T-helper 2 cell treated with Interferon-gamma antibody and Interleukin-4, amounts not matched to agents 5 μg/mL and 100 μg/mL, for 36 hours (primary cell): ENCODE results near the gene TPPP3.

Source experiments
- DNase-seq: peaks from one replicate; pipeline ENCODE4 v3.0.0; 2021; ENCODE audit warnings: low spot score
- H3K27ac Mint-ChIP-seq: one replicate; pipeline ENCODE4 v1.8.0; 2021; ENCODE audit warnings: mild to moderate bottlenecking, mixed read lengths
- H3K27me3 Mint-ChIP-seq: one replicate; pipeline ENCODE4 v1.8.0; 2021; ENCODE audit warnings: low read depth, mixed read lengths
- H3K36me3 Mint-ChIP-seq: one replicate; pipeline ENCODE4 v1.8.0; 2021; ENCODE audit warnings: low read depth, mixed read lengths
- H3K4me1 Mint-ChIP-seq: one replicate; pipeline ENCODE4 v1.8.0; 2021; ENCODE audit warnings: low read depth, mixed read lengths
- H3K4me3 Mint-ChIP-seq: one replicate; pipeline ENCODE4 v1.8.0; 2022; ENCODE audit warnings: mild to moderate bottlenecking, moderate library complexity, mixed read lengths
- H3K9me3 Mint-ChIP-seq: one replicate; pipeline ENCODE4 v1.8.0; 2021; ENCODE audit warnings: mixed read lengths

Gene TPPP3

DNA sequence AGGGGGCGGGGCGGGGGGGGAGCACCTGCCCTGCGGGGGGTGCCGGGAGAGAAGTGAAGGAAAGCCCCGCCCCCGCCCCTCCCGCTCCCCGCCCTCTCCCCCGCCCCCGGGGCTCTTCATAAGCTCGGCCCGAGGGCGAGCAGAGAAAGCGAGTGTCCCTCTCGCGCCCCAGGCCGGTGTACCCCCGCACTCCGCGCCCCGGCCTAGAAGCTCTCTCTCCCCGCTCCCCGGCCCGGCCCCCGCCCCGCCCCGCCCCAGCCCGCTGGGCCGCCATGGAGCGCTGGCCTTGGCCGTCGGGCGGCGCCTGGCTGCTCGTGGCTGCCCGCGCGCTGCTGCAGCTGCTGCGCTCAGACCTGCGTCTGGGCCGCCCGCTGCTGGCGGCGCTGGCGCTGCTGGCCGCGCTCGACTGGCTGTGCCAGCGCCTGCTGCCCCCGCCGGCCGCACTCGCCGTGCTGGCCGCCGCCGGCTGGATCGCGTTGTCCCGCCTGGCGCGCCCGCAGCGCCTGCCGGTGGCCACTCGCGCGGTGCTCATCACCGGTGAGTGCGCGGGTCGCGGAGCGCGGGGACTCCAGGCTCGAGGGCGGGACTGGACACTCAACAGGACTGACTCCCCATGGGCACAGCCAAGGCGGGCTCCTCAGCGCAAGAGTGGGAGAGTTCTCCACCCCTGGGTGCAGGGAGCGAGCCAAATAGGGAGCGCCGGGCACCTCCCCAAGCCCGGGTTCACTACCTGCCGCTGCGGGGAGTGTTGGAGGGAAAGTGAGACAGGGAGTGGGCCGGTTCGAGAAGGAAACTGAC, 37.9 kb upstream of the TPPP3 start, which contains the start of gene HSD11B2:
HSD11B2 (plus strand) TSS at position 145 of the 798 bp plus-strand sequence; CDS start at position 273, 128 bp downstream.
- peak; percentile 30 for DNase-seq
- Mint-ChIP-seq H3K4me1 (peaks cover 5% of the 10 kb centered on the region), H3K36me3 (no peaks in the 10 kb centered on the region), H3K4me3 (peak within 1 kb of the TSS; percentile 81), H3K27me3 (peaks cover 47% of the 10 kb centered on the region), H3K9me3 (no peaks in the 10 kb centered on the region), H3K27ac (no peak within 1 kb of the TSS)

DNA sequence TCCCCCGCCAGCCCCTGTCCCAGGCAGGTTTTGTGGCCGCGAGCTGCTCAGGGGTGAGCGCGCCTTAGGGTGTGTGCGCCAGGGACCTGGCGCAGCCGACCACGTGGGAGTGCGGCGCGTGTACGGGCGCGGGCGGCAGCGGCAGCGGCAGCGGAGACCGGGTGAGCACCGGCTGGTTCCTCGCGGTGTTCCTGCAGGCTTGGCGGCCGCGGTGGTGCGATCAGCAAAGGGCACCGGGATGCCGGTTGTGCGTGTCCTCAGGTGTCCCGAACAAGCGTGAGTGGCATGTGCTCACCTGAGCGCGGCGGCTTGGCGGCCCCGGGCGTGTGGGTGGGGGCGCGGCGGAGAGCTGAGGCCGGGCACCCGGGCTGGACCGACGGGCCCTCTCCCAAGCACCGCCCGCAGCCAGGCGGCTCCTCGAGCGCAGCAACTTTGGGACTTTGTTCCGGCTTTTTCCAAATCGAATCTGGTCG, 37.2 kb upstream of the TPPP3 start:
- Mint-ChIP-seq H3K27me3 (peaks cover 47% of the 10 kb centered on the region), H3K27ac (no peak overlapping the region), H3K4me3 (peak overlapping the region; percentile 81), H3K36me3 (no peaks in the 10 kb centered on the region), H3K9me3 (no peaks in the 10 kb centered on the region), H3K4me1 (peaks cover 5% of the 10 kb centered on the region)
- peak; percentile 16 for DNase-seq

DNA sequence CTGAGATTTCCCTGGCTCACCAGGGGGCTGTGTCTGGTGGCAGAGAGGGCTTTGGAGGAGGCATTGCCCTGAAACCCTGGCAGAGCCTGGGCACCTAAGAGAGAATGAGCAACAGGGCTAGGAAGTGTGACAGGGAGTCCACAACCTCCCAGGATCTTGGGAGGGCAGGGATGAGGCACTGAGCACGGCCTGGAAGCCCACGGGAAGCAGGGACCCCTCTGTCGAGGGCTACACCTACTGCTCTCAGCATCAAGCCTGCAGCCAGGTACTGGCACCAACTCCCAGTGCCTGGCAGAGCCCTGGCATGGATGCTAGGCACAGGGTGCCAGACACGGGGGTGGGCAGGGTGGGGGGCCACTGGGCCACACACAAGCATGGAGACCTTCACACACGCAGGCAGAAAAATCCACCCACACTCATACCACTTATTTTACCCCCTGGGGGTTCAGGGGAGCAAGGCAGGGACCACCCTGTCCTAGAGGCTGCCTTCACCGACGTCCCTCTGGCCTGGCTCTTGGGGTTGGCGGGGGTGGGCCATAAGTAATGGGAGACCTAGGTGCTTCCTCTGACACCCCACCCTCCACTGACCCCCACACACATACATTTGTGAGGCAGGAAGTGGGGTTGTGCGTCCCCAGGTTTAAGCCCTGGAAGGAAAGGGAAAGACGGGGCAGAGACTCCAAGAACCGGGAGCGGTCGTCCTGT, 36.7 kb upstream of the TPPP3 start:
- H3K27ac Mint-ChIP-seq: no peak overlapping the region
- H3K36me3 Mint-ChIP-seq: no peaks in the 10 kb centered on the region
- H3K9me3 Mint-ChIP-seq: no peaks in the 10 kb centered on the region
- H3K4me3 Mint-ChIP-seq: peak overlapping the region; percentile 81
- no peak for DNase-seq
- H3K4me1 Mint-ChIP-seq: peaks cover 5% of the 10 kb centered on the region
- peaks cover 47% of the 10 kb centered on the region for H3K27me3 Mint-ChIP-seq

DNA sequence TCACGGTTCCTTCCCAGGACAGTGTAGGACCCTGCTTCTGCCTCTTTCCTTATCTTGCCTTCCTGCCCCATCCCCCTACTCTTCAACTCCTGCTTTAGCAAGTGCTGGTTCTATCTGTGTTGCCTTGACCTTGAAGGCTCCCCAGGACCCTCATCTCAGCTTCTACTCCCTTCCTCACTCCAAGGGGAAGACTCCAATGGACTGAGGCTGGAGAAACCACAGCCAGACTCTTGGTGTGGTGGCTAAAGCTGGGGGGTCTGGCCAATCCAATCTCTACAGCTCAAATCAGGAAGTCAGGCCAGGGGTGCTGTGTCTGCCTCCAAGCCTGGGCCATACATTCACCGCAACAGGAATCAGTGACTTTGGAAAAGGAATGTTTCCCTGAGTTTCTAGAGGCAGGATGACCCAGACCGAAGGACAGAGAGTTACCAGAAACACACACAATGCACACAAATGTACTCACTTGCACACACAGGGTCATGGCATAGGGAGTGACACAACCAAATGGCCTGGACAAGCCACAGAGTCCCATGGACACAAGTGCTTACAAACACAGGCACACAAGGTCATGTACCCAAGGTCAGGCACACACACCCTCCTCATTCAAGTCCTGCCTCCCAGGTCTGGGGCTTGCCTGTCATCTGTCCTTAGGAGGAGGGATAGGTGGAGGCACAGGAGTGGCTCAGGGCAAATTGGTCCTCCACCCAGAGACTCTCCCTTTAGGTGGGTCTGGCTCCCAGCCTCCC, 35.9 kb upstream of the TPPP3 start:
- Mint-ChIP-seq H3K36me3 (no peaks in the 10 kb centered on the region), H3K27ac (no peak overlapping the region), H3K27me3 (peaks cover 47% of the 10 kb centered on the region), H3K9me3 (no peaks in the 10 kb centered on the region), H3K4me1 (peaks cover 5% of the 10 kb centered on the region), H3K4me3 (peak overlapping the region; percentile 54)
- DNase-seq: no peak

DNA sequence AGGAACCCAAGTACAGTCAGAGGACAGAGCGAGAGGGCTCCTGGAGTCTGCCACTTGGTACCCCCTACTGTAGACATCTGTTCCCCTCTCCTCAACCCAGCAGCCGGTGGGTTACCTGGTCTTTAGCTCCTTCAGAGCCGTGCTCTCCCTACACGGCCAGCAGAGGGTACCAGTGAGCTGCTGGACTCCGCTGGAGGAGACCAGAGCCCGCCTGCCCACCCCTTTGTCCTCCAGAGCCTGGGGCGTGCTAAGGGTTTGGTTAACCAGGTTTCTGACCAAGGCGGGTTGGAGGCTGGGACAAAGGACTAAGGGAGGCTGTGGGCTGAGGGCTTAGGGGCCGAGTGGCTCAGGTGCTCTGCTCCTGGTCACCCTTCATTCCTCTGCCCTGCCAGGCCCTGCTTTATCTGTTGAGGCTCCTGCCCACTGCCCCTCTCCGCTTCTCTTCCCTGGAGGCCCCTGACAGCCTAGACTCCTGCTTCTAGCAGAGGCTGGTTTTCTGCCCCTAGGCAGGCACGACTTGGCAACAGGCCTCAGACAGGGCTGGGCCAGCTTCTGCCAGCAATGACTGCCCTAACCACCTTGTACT, 34.9 kb upstream of the TPPP3 start:
- DNase-seq: peak; percentile 53
- H3K4me3 Mint-ChIP-seq: no peak overlapping the region
- H3K4me1 Mint-ChIP-seq: peaks cover 5% of the 10 kb centered on the region
- H3K27me3 Mint-ChIP-seq: peaks cover 49% of the 10 kb centered on the region
- no peak overlapping the region for H3K27ac Mint-ChIP-seq
- no peaks in the 10 kb centered on the region for H3K36me3 Mint-ChIP-seq
- no peaks in the 10 kb centered on the region for H3K9me3 Mint-ChIP-seq

DNA sequence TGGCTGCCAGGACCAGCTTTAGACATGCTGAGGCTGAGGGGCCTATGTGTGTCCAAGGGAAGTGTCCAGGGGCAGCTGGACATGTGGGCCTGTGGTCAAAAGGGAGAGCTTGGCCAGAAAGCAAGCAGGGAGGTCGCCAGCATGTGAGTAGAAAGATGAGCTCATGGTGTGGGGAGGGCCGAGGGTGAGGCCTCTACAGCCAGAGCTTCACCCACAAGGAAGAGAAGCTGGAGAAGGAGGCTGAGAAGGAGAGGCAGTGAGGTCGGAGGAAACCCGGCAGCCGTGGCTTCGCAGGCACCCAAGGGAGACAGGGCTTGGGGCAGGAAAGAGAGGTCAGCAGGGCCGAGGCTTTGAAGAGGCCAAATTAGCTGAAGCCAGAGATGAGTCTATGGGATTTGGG, 33.7 kb upstream of the TPPP3 start:
- no peaks in the 10 kb centered on the region for H3K9me3 Mint-ChIP-seq

DNA sequence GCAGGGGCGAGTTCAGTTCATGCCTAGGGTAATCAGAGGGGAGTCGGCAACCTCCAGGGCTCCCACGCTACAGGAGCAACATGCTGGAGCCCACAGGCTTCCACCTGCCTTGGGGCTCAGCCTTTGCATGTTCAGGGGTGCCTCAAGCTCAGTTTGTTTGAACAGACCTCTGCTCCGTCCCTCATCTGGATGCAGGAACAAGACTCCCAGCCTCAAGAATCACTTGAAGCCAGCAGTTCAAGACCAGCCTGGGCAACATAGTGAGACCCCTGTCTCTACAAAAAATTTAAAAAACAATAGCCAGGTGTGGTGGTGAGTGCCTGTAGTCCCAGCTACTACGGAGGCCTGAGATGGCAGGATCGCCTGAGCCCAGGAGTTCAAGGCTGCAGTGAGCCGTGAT, 32.7 kb upstream of the TPPP3 start:
- Mint-ChIP-seq H3K36me3 (no peaks in the 10 kb centered on the region), H3K4me3 (no peak overlapping the region), H3K4me1 (peaks cover 3% of the 10 kb centered on the region), H3K27ac (no peak overlapping the region), H3K9me3 (no peaks in the 10 kb centered on the region), H3K27me3 (peaks cover 39% of the 10 kb centered on the region)
- DNase-seq: no peak

More for the DNA sequence above, 33.7 kb upstream of the TPPP3 start:
- no peak overlapping the region for H3K4me3 Mint-ChIP-seq
- H3K4me1 Mint-ChIP-seq: peaks cover 5% of the 10 kb centered on the region
- no peaks in the 10 kb centered on the region for H3K36me3 Mint-ChIP-seq
- H3K27me3 Mint-ChIP-seq: peaks cover 45% of the 10 kb centered on the region
- no peak for DNase-seq
- no peak overlapping the region for H3K27ac Mint-ChIP-seq

DNA sequence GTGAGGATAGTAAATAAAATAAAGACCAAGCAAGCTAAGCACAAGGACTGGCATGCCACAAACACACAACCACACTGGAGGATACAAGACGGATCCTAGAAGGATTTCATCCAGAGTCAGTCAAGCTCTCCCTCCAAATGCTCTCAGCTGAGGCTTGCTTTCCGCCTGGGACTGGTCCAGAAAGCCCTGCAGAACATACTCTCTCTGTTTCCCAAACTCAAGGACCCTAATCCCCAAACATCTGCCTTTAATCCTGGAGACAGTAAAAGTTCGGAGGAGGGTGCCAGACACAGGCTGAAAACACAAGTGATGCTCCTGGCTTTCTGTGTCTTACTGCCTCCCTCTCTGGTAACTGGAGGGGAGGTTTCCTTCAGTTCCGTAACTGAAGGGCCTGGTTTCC, 32.3 kb upstream of the TPPP3 start:
- H3K27me3 Mint-ChIP-seq: peaks cover 39% of the 10 kb centered on the region
- no peak overlapping the region for H3K27ac Mint-ChIP-seq
- no peak for DNase-seq
- H3K36me3 Mint-ChIP-seq: no peaks in the 10 kb centered on the region
- H3K9me3 Mint-ChIP-seq: no peaks in the 10 kb centered on the region
- no peak overlapping the region for H3K4me3 Mint-ChIP-seq
- H3K4me1 Mint-ChIP-seq: peaks cover 3% of the 10 kb centered on the region

DNA sequence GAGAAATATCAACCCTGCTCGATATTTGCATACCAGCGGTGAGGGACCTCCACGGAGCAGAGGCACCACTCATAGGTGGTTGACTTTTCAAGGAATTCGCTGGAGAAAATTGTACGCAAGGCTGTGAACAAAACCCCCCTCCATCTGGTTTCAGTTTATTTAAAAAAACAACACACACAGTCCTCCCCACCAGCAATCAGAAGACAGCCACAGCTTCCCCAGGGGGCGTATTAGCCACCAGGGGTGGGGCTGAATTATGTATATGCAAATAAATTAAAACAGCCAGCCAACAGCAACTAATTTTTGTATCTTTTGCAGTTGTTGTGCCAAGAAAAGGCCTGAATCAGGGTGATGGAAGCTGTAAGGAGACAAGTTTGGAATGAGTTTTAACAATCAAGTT, 31.8 kb upstream of the TPPP3 start:
- Mint-ChIP-seq H3K9me3 (no peaks in the 10 kb centered on the region), H3K27me3 (peaks cover 35% of the 10 kb centered on the region), H3K4me3 (no peak overlapping the region), H3K4me1 (no peaks in the 10 kb centered on the region), H3K27ac (no peak overlapping the region), H3K36me3 (no peaks in the 10 kb centered on the region)
- DNase-seq: no peak

DNA sequence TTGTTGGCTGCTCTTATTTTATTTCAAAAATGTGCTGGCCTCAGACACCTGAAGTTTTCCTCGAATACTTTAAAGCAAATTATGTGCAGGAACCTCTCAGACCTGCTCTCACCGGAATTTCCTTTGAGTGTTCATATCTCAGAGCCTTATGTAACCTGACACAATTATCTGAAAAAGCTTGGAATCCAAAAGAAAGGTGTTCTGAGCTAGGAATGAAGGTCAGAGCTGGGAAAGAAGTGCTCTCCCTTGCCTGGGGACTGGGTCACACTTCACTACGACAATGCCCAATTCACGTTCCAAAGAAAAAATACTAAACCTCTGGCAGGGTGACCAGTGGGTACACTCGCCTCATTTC, 30.9 kb upstream of the TPPP3 start:
- Mint-ChIP-seq H3K27me3 (peaks cover 33% of the 10 kb centered on the region), H3K4me3 (no peak overlapping the region), H3K27ac (no peak overlapping the region), H3K36me3 (no peaks in the 10 kb centered on the region), H3K4me1 (no peaks in the 10 kb centered on the region), H3K9me3 (no peaks in the 10 kb centered on the region)
- no peak for DNase-seq

DNA sequence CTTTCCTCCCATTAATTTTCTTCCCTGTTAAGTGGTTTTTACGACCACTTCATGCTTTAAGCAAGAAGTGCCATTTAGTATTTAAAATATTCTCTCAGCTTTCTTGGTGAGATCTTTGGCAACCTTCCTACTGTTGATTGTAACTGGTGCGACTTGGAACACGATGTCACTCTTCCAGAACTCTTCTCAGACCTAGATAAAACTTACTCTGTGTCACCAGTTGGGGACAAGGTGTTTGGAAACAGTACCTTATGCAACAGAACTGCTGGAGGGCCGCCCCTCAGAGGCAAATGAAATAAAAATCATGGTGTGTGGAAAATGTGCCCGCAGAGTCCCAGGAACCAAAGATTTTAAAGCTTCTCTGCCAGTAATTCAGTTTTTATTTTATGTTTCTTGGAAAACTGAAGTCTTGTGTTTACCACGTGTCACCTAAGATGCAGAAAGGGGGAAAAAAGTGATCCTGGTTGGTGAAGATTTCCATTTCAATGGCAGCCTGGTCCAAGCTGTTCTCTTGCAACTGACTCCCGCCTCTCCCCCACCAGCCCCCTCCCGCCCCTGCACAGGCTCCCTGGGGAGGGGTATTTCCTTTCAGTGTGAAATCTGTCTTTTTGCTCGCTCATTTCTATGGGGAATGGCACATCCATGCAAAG, 30.4 kb upstream of the TPPP3 start:
- no peaks in the 10 kb centered on the region for H3K4me1 Mint-ChIP-seq
- peaks cover 29% of the 10 kb centered on the region for H3K27me3 Mint-ChIP-seq

DNA sequence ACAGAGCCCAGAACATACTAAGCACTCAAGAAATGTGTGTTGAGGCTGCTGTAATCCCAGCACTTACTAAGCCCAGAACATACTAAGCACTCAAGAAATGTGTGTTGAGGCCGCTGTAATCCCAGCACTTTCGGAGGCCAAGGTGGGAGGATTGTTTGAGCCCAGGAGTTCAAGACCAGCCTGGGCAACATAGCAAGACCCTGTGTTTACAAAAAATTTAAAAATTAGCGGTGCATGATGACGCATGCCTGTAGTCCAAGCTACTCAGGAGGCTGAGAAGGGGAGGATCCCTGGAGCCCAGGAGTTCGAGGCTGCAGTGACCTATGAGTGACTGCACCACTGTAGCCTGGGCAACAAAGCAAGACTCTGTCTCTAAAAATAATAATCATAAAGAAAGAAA, 29.7 kb upstream of the TPPP3 start:
- peaks cover 23% of the 10 kb centered on the region for H3K27me3 Mint-ChIP-seq
- DNase-seq: no peak
- no peak overlapping the region for H3K27ac Mint-ChIP-seq
- no peak overlapping the region for H3K4me3 Mint-ChIP-seq
- no peaks in the 10 kb centered on the region for H3K36me3 Mint-ChIP-seq
- H3K4me1 Mint-ChIP-seq: no peaks in the 10 kb centered on the region
- no peaks in the 10 kb centered on the region for H3K9me3 Mint-ChIP-seq

More for the DNA sequence above, 30.4 kb upstream of the TPPP3 start:
- Mint-ChIP-seq H3K36me3 (no peaks in the 10 kb centered on the region), H3K9me3 (no peaks in the 10 kb centered on the region), H3K27ac (no peak overlapping the region), H3K4me3 (no peak overlapping the region)
- DNase-seq: no peak

DNA sequence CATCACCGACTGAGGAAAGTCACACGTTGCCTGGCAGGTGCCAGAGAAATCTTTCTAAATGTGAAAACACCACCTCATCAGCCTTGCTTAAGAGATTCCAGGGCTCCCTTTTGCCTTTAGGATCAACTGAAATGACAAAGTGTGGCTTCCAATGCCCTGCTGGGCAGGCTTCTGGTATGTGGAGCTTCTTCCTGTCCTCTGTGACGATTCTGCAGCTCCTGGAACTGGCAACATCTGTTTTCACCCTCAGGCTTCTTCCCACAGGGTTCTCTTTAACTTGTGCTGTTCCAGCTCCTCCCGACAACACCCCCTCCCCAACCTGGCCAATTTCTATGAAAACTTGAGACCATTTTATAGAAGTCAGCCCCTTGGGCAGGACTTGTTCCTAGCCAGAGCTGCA, 27.7 kb upstream of the TPPP3 start:
- H3K27ac Mint-ChIP-seq: no peak overlapping the region
- no peak for DNase-seq
- no peaks in the 10 kb centered on the region for H3K9me3 Mint-ChIP-seq
- no peak overlapping the region for H3K4me3 Mint-ChIP-seq
- H3K36me3 Mint-ChIP-seq: no peaks in the 10 kb centered on the region
- H3K4me1 Mint-ChIP-seq: peaks cover 4% of the 10 kb centered on the region
- peaks cover 31% of the 10 kb centered on the region for H3K27me3 Mint-ChIP-seq
